Measurements from ENCODE around the gene SAMD4A.
A peak's percentile ranks its signal among the peaks of the same experiment; 100 is the strongest.

SAMD4A gene

DNA sequence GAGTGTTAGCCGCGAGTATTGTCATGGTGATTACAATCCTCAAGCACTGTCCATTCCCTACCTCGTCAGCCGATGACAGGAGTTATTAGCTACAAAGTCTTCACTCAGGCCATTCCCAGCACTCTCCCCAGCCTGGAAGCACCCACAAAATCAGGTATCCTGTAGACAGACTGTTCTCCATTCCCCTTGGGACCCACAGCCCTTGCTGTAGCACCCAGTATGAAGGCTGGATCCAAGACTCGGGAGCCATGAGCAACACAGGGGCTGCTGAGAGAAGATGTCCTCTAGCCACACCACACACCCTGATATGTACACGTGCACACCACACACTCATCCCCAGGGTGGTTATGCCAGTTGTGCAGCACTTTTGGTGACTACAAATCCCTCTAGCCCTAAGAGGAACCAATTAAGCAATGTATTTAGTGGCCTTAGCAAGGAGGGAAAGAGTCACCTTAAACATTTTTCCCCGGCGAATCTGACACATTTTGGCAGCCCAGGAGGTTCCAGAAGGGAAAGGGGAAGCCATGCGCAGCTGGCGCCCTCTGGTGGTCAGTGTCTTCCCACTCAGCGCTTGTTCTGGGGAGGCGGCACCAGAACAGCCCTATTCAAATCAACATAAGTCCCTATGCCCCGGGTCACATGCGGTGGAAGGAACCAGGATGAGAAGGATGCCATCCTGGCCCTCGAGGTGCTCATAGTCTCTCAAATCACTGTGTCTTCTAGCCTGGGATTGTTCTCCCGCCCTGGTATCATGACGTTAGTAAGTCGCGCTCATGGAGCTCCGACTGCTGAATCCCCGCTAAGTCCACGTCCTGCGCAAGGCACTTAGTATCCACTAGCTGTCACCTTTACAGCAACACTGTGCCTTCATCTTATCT, 238.8 kb downstream of the SAMD4A start:
- Histone ChIP-seq H3K9me3 (ENCODE audit: control insufficient read depth, insufficient read depth, low read depth, low read length) (no peaks in the 10 kb centered on the region), H3K4me1 (ENCODE audit: control insufficient read depth, insufficient read depth, low read length) (peaks cover 22% of the 10 kb centered on the region), H3K36me3 (ENCODE audit: control insufficient read depth, insufficient read depth, low read length) (no peaks in the 10 kb centered on the region), H3K27ac (ENCODE audit: low read depth, low read length) (no peak overlapping the region), H3K4me3 (ENCODE audit: low read depth, low read length) (peak overlapping the region; percentile 43), H3K9ac (ENCODE audit: low read length) (no peak overlapping the region), H3K27me3 (ENCODE audit: control insufficient read depth, insufficient read depth, low read length) (peaks cover 25% of the 10 kb centered on the region)

DNA sequence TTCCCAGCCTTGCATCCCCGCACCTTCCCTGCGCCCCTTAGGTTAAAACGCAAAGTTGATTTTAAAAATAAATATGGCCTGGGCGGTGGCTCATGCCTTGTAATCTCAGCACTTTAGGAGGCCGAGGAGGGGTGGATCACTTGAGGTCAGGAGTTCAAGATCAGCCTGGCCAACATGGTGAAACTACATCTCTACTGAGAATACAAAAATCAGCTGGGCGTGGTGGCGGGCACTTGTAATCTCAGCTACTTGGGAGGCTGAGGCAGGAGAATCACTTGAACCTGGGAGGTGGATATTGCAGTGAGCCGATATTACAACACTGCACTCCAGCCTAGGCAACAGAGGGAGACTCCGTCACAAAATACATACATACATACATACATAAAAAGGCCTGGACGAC, 239.7 kb downstream of the SAMD4A start:
- Histone ChIP-seq H3K9me3 (ENCODE audit: control insufficient read depth, insufficient read depth, low read depth, low read length) (no peaks in the 10 kb centered on the region), H3K36me3 (ENCODE audit: control insufficient read depth, insufficient read depth, low read length) (no peaks in the 10 kb centered on the region), H3K4me1 (ENCODE audit: control insufficient read depth, insufficient read depth, low read length) (peaks cover 22% of the 10 kb centered on the region), H3K27me3 (ENCODE audit: control insufficient read depth, insufficient read depth, low read length) (peaks cover 25% of the 10 kb centered on the region), H3K27ac (ENCODE audit: low read depth, low read length) (no peak overlapping the region), H3K4me3 (ENCODE audit: low read depth, low read length) (no peak overlapping the region), H3K9ac (ENCODE audit: low read length) (no peak overlapping the region)

DNA sequence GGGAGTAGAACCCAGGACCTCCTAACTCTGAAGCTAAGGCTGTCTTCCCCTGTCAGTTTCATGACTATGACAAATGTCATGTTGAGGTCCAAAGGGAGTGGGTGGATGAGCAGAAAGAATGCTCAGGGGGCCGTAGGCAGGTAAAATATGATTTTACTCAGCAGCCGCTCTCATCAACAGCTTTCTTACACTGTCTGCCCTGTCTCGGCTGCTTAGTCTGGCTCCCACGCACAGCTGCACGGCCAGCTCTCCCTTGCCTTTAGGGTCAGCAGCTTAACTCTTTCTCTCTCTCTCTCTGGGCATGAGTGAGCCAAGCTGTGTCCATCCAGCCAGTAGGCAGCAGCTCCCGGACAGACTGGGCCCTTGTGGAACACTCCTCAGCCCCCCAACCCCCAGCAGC, 240.5 kb downstream of the SAMD4A start:
- Histone ChIP-seq H3K27ac (ENCODE audit: low read depth, low read length) (no peak overlapping the region), H3K36me3 (ENCODE audit: control insufficient read depth, insufficient read depth, low read length) (no peaks in the 10 kb centered on the region), H3K4me3 (ENCODE audit: low read depth, low read length) (no peak overlapping the region), H3K9ac (ENCODE audit: low read length) (no peak overlapping the region), H3K27me3 (ENCODE audit: control insufficient read depth, insufficient read depth, low read length) (peaks cover 25% of the 10 kb centered on the region), H3K9me3 (ENCODE audit: control insufficient read depth, insufficient read depth, low read depth, low read length) (no peaks in the 10 kb centered on the region), H3K4me1 (ENCODE audit: control insufficient read depth, insufficient read depth, low read length) (peaks cover 22% of the 10 kb centered on the region)

DNA sequence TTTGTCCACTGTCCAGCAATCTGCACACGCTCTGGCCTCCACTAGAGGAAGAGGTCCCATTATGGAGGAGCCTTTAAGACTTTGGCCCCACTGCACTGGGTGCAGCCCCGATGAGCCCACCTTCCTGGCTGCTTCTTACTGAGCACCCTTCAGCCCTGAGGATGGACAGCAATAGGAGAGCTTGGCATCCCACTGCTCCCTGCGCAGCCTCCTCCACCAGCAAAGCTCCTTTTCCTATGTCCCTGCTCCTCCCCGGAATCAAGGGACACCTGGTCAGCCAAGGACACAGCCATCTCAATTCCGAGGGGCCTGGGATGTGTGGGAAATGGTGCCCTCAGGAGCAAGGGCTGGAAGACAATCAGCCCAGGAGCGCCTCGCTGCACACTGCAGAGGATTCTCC, 241.0 kb downstream of the SAMD4A start:
- Histone ChIP-seq H3K4me3 (ENCODE audit: low read depth, low read length) (no peak overlapping the region), H3K9ac (ENCODE audit: low read length) (no peak overlapping the region), H3K4me1 (ENCODE audit: control insufficient read depth, insufficient read depth, low read length) (peaks cover 22% of the 10 kb centered on the region), H3K27me3 (ENCODE audit: control insufficient read depth, insufficient read depth, low read length) (peaks cover 25% of the 10 kb centered on the region), H3K36me3 (ENCODE audit: control insufficient read depth, insufficient read depth, low read length) (no peaks in the 10 kb centered on the region), H3K27ac (ENCODE audit: low read depth, low read length) (no peak overlapping the region), H3K9me3 (ENCODE audit: control insufficient read depth, insufficient read depth, low read depth, low read length) (no peaks in the 10 kb centered on the region)

DNA sequence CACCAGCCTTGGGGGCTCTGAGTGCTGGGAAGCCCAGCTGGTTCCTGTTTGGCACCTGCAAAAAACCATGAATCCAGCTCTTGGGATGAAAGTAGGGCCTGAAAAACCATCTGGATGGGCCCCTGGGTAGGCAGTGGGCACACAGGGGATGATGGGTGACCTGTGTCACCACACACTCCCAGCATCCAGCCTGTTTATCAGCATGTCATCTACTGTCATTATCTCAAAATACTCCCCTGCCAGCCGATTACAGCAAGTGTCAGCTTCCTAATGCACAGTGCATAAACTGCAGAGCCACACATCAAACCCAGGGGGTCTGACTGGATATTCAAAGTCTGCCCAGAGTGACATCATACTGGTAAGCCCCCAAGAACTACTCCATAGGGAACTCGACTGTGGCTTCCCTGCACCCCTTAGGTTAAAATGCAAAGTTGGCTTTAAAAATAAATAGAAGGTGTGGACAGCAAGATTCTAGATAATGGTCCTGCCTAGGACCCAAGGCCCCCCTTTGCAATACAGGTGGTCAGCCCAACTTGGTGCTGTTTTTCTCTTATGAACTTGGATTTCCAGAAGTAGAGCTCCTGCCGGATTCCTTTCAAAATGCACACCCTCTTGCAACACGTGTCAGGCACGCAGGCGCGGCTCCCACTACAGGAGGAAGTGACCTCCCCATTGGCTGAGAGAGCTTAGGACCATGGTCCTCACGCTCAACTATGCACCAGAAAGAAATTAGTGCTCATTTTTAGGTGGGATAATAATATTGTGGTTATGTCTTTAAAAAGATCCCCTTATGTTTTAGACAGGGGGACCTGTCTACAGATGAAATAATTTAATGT, 241.6 kb downstream of the SAMD4A start:
- Histone ChIP-seq H3K27me3 (ENCODE audit: control insufficient read depth, insufficient read depth, low read length) (peaks cover 22% of the 10 kb centered on the region), H3K4me3 (ENCODE audit: low read depth, low read length) (no peak overlapping the region), H3K9me3 (ENCODE audit: control insufficient read depth, insufficient read depth, low read depth, low read length) (no peaks in the 10 kb centered on the region), H3K9ac (ENCODE audit: low read length) (no peak overlapping the region), H3K27ac (ENCODE audit: low read depth, low read length) (no peak overlapping the region), H3K36me3 (ENCODE audit: control insufficient read depth, insufficient read depth, low read length) (no peaks in the 10 kb centered on the region), H3K4me1 (ENCODE audit: control insufficient read depth, insufficient read depth, low read length) (peaks cover 22% of the 10 kb centered on the region)

DNA sequence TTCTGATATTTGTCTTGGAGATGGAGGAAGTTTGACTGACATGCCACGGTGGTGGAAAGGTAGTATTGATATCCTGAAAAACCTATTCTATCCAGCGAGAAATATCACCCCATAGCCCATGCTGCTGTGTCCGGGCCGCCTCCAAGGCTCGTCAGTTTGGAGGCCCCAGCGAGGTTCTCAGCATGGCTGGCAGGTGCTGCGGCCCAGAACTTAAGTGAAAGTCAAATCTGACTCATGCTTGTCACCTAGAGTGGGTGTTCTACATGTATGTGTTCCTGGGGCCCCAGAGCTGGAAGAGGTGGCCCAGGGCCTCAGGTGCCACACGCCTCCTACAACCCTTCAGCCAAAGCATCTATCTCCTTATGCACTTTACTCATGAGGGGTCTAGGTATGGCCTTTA, 242.8 kb downstream of the SAMD4A start:
- no peaks in the 10 kb centered on the region for H3K36me3 ChIP-seq (ENCODE audit: control insufficient read depth, insufficient read depth, low read length)
- no peaks in the 10 kb centered on the region for H3K9me3 ChIP-seq (ENCODE audit: control insufficient read depth, insufficient read depth, low read depth, low read length)
- H3K4me1 ChIP-seq (ENCODE audit: control insufficient read depth, insufficient read depth, low read length): peaks cover 13% of the 10 kb centered on the region
- no peak overlapping the region for H3K9ac ChIP-seq (ENCODE audit: low read length)
- H3K27me3 ChIP-seq (ENCODE audit: control insufficient read depth, insufficient read depth, low read length): peaks cover 9% of the 10 kb centered on the region
- H3K27ac ChIP-seq (ENCODE audit: low read depth, low read length): no peak overlapping the region
- H3K4me3 ChIP-seq (ENCODE audit: low read depth, low read length): no peak overlapping the region

DNA sequence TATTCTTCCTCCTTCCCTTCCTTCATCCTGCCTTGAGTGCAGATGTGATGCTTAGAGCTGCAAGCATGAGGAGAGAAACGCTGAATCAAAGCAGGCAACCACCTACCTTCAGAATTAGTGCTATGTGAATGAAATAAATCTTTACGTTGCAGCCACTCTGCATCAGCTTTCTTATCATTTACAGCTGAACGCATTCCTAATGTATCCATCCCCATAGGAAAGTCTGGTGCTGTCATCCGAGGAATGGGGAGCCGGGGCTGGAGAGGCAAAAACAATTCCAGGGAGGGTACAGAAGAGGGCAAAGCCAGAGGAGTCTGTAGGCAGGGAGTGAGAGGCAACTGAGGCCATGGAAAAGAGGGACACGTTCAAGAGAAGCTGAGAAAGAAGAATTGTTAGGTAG, 245.7 kb downstream of the SAMD4A start:
- Histone ChIP-seq H3K9me3 (ENCODE audit: control insufficient read depth, insufficient read depth, low read depth, low read length) (no peaks in the 10 kb centered on the region), H3K27me3 (ENCODE audit: control insufficient read depth, insufficient read depth, low read length) (no peaks in the 10 kb centered on the region), H3K4me1 (ENCODE audit: control insufficient read depth, insufficient read depth, low read length) (no peaks in the 10 kb centered on the region), H3K9ac (ENCODE audit: low read length) (no peak overlapping the region), H3K4me3 (ENCODE audit: low read depth, low read length) (no peak overlapping the region), H3K36me3 (ENCODE audit: control insufficient read depth, insufficient read depth, low read length) (no peaks in the 10 kb centered on the region), H3K27ac (ENCODE audit: low read depth, low read length) (no peak overlapping the region)

DNA sequence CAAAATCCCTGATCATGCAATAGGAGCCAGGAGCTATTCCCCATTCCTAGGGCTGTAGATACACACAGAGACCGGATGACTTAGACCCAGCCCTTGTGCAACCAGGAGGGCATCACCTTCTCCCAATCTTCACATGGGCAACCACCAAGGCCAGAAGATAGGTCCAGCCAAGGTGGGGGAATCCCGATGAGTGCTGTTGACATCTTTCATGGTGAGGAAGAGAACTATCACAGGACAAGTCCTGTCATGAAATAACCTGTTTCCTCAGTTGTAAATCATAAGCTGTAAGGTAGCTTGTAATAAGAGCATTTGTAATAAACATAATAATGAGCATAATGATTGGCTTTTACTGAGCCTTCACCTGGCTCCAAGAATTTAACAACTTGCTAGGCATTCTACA, 246.2 kb downstream of the SAMD4A start:
- no peak overlapping the region for H3K4me3 ChIP-seq (ENCODE audit: low read depth, low read length)
- no peak overlapping the region for H3K27ac ChIP-seq (ENCODE audit: low read depth, low read length)
- H3K36me3 ChIP-seq (ENCODE audit: control insufficient read depth, insufficient read depth, low read length): no peaks in the 10 kb centered on the region
- H3K9me3 ChIP-seq (ENCODE audit: control insufficient read depth, insufficient read depth, low read depth, low read length): no peaks in the 10 kb centered on the region
- H3K4me1 ChIP-seq (ENCODE audit: control insufficient read depth, insufficient read depth, low read length): no peaks in the 10 kb centered on the region
- H3K9ac ChIP-seq (ENCODE audit: low read length): no peak overlapping the region
- H3K27me3 ChIP-seq (ENCODE audit: control insufficient read depth, insufficient read depth, low read length): no peaks in the 10 kb centered on the region

DNA sequence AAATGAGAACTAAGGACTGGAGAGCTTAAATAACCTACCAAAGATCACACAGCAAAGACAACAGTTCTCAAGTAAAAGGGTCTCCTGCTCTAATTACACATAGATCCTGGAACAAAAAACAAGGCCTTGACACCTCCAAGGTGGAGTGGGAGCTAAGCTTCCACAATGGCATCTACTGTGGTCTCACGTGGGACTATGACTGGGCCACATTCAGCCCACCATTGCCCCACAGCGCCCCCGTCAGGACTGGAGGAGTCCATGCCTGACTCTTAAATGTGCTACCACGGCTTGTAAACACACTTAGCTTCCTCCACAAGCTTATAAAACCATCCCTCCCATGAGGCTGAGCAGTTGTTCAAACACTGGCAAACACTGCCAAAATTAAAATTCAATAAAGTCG, 247.1 kb downstream of the SAMD4A start:
- H3K4me1 ChIP-seq (ENCODE audit: control insufficient read depth, insufficient read depth, low read length): no peaks in the 10 kb centered on the region; the same call in 1 of the 2 replicates
- H3K36me3 ChIP-seq (ENCODE audit: control insufficient read depth, insufficient read depth, low read length): no peaks in the 10 kb centered on the region
- no peaks in the 10 kb centered on the region for H3K9me3 ChIP-seq (ENCODE audit: control insufficient read depth, insufficient read depth, low read depth, low read length)
- no peaks in the 10 kb centered on the region for H3K27me3 ChIP-seq (ENCODE audit: control insufficient read depth, insufficient read depth, low read length)
- no peak overlapping the region for H3K27ac ChIP-seq (ENCODE audit: low read depth, low read length)
- H3K9ac ChIP-seq (ENCODE audit: low read length): no peak overlapping the region
- H3K4me3 ChIP-seq (ENCODE audit: low read depth, low read length): no peak overlapping the region

DNA sequence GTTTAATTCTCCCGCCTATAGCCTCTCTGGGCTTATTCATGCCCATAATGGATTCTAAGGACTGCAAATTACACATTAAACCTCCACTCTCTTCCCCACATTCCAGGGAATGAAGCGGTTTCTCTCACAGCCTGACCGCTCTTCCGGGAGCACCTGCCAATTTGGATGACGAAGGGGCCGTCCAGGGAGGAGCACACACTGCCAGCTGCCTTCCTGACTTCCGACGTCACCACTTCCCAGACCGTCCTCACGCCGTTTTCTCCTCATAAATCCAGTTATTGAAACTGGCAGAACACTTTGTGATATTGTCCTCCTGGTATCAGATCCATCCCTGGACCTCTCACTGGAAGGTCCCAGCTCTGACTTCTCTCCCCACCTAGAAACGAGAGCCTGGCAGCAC, 248.1 kb downstream of the SAMD4A start:
- Histone ChIP-seq H3K9ac (ENCODE audit: low read length) (no peak overlapping the region), H3K4me1 (ENCODE audit: control insufficient read depth, insufficient read depth, low read length) (no peaks in the 10 kb centered on the region; the same call in 1 of the 2 replicates), H3K36me3 (ENCODE audit: control insufficient read depth, insufficient read depth, low read length) (no peaks in the 10 kb centered on the region), H3K27ac (ENCODE audit: low read depth, low read length) (no peak overlapping the region), H3K4me3 (ENCODE audit: low read depth, low read length) (no peak overlapping the region), H3K27me3 (ENCODE audit: control insufficient read depth, insufficient read depth, low read length) (no peaks in the 10 kb centered on the region), H3K9me3 (ENCODE audit: control insufficient read depth, insufficient read depth, low read depth, low read length) (no peaks in the 10 kb centered on the region)

DNA sequence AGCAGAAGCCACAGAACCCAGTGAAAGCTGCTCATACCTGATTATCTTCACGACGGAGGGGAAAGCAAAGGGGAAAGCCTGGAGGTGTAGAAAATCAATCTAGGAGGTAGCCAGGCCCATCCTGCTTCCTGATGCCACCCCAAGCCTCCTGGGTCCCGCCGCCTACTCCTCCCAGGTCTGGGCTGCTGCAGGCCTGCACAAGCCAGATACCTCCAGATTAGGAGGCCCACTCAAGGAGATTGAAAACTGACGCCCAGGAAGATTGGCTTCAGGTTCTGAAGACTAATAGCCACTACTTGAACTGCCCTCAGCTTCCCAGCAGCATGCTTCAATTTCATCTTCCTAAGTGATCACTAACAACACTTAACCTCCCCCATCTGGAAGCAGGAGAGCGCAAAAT, 248.6 kb downstream of the SAMD4A start:
- H3K9me3 ChIP-seq (ENCODE audit: control insufficient read depth, insufficient read depth, low read depth, low read length): no peaks in the 10 kb centered on the region
- no peak overlapping the region for H3K27ac ChIP-seq (ENCODE audit: low read depth, low read length)
- H3K4me3 ChIP-seq (ENCODE audit: low read depth, low read length): no peak overlapping the region
- H3K36me3 ChIP-seq (ENCODE audit: control insufficient read depth, insufficient read depth, low read length): no peaks in the 10 kb centered on the region
- H3K9ac ChIP-seq (ENCODE audit: low read length): no peak overlapping the region
- H3K4me1 ChIP-seq (ENCODE audit: control insufficient read depth, insufficient read depth, low read length): no peaks in the 10 kb centered on the region; the same call in 1 of the 2 replicates
- H3K27me3 ChIP-seq (ENCODE audit: control insufficient read depth, insufficient read depth, low read length): no peaks in the 10 kb centered on the region
